NCI-H2029 treated with DMSO at 0.1 percent for 48 hours (cell line): ENCODE results near the gene NIPSNAP2.
"Not testable (repeated sequence)": the region's sequence is repeated elsewhere in the genome, so short reads cannot be mapped to it uniquely, and the experiment has no call there.

Experiments
- DNase-seq: peaks from one replicate; lab custom pipeline; 2025; lab: John Stamatoyannopoulos, UW

NIPSNAP2 gene

DNA sequence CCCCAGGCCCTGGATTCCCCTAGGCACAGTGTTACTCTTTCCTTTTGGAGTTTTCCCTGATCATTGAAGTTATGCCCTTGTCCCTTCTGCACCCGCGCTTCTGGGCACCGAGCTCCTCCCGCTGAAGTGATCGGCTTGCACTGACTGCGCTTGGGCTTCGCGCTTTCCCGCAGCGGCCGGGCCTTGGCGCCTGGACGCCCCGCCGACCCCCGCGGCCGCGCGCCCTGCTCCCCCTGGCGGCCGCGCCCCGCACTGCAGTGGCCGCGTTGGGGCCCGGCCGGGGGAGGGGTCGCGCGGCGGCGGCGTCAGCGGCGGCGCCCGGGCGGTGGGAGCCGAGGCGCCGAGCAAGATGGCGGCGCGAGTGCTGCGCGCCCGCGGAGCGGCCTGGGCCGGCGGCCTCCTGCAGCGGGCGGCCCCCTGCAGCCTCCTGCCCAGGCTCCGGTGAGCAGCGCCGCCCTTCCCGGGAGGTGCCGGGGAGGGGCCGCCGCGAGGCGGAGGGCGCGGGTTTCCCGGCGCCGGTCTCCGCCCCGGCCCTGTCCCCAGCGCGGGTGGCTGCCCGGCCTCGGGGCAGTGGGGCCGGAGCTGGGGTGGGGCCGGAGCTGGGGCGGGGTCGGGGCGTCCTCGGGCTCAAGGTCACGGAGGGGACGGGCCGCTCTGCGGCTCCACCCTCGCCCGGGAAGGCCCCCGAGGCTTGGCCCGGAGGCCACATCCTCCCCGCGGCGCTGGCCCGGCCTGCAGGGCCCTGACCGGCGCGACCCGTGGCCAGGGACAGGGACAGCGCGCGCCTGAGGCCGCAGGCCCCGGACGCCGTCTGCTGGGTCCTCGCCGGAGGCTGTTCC lies at the start of gene NIPSNAP2:
NIPSNAP2 (plus strand) TSS at position 325 of the 839 bp plus-strand sequence; CDS start at position 350, 25 bp downstream.
- peak; percentile 23 for DNase-seq

DNA sequence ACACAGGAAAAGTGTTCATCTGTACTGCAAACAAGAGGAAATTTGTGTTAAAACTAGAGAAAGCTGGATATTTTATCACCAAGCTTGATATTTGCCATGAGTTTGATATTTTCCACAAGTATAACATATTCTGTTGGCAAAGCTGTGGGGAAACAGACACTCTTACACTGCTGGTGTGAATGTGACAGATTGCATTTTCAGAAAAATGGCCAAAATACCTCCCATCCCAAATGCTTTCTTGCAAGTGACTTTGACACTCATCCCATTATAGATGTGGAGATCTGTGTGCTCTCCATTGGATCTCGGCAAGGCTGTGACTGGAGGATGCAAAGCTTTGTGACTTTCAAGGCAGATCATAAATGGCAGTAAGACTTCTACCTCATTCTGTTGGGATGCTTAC lies 46.6 kb upstream of the NIPSNAP2 start:
- no peak for DNase-seq

DNA sequence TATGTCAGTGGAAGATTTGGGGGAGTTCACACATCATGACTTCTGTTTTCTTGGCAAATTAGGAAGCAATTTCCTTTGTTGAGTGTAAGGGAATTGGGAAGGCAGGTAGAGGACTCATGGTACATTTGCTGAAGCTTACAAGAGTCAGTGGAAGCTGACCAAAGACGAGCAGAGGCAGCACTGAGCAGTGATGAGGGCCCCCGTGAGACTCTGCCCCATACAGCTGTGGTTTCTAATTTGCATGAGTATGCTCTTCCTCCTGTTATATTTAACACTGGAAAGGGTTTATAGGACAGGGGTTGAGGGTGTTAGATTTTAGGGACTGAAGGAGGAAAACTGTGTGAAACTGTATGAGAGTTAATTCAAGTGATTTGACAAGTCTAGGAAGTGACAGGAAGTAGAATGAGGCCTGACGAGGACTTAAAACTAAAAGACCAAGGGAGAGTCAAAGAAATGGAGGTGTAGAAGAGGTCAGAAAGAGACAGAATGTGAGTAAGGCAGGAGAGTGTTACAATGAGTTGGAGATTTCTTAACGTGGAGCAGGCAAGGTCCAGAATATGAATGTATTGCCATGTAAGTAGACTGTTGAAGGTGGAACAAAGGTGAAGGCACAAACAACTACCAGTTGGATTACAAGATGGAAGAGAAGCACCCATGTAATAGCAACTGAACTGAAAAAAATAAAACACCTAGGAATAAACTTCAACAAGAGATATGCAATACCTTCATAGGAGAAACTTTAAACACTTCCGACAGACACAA lies 36.2 kb upstream of the NIPSNAP2 start:
- no peak for DNase-seq

DNA sequence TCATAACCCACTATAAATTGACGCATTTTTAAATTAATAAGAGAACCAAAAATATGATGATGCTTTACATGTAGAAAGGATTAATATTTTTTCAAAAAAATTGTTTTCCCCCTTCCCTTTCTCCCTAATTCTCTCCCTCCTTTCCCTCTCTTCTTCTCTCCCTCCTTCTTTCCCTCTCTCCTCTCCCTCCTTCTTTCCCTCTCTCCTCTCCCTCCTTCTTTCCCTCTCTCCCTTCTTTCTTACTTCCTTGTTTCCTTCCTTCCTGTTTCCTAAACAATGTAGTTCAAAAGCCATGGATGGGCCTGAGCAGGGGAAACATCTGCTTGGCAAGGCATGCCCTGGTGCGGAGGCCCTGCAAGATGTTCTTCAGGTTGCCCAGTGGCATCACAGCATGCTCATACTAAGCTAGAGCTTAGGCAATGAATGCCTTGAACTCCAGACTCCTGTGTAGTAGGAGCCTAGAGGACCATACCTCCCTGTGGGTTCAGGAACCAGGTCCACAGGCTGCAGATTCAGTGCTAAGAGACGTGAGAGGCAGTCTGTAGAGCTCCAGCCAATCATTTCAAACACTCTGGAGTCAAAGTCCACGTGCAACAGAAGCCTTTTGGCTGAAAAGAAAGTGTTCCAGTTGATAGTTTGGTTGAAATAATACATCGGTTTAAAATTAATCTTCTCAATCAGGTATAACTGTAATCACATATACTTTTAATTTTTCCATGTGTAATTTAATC lies 32.8 kb upstream of the NIPSNAP2 start:
- no peak for DNase-seq

DNA sequence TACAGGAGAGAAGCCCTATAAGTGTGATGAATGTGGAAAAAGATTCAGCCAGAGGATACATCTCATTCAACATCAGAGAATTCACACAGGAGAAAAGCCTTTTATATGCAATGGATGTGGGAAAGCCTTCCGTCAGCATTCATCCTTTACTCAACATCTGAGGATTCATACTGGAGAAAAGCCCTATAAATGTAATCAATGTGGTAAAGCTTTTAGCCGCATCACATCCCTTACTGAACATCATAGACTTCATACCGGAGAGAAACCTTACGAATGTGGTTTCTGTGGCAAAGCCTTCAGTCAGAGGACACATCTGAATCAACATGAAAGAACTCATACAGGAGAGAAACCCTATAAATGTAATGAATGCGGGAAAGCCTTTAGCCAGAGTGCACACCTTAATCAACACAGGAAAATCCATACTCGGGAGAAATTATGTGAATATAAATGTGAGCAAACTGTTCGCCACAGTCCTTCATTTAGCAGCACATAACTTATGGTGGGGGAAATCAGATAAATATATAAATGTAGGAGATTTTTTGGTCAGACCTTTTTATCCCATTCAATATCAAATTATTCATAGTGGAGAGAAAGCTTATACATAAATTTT lies 24.8 kb upstream of the NIPSNAP2 start:
- no peak for DNase-seq

DNA sequence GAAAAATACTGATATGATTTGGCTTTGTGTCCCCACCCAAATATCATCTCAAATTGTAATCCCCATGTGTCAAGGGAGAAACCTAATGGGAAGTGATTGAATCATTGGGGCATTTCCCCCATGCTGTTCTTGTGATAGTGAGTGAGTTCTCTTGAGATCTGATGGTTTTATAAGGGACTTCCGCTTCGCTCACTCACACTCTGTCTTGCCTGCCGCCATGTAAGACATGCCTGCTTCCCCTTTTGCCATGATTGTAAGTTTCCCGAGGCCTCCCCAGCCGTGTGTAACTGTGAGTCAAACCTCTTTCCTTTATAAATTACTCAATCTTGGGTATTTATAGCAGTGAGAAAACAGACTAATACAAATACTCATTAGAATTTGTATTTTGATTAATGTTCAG lies 17.8 kb upstream of the NIPSNAP2 start:
- DNase-seq, result no peak

DNA sequence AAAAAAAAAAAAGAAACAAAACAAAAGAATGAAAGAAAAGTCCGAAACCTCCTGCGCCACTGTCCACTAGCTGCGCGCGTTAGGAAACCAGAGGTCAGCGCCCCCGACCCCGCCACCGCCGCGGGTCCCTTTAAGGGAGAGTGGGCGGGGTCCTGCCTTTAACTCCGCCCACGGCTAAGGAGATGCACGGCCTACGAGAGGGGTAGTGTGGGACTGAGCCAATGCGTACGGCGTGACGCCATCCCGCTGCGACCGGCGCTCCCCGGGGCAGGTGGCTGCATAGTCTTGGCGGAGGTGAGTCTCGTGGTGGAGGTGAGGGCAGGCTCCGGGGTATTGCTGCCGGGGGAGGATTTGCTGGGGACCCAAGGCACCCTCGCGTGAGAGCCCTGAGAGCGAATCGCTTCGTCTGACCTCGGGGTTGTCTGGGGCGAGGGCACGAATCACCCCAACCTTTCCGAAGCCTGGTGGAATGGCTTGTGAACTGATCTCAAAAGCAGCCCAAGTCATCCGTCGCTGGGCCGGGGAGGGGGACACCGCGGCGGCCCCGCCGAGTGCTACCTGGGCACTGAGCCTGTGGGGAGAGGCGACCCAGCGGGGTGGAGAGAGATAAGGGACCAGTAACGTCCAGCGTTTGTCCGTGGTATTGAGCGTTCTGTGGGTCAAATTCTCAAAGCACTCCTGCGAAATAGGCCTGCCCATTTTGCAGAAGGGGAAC lies 12.6 kb upstream of the NIPSNAP2 start, which contains the start of gene MRPS17:
MRPS17 (plus strand) TSS at position 241 of the 715 bp plus-strand sequence. CDS start 1,319 bp downstream, outside the sequence.
- peak; percentile 74 for DNase-seq

DNA sequence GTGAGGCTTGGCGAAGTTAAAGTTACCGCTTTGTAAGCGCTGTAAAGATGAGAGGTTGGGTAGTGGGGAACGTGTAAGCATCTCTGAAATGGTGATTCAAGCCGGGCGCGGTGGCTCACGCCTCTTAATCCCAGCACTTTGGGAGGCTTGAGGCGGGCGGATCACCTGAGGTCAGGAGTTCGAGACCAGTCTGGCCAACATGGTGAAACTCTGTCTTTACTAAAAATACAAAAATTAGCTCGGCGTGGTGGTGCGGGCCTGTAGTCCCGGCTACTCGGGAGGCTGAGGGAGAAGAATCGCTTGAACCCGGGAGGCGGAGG lies 12.1 kb upstream of the NIPSNAP2 start:
- not testable (repeated sequence) for DNase-seq

DNA sequence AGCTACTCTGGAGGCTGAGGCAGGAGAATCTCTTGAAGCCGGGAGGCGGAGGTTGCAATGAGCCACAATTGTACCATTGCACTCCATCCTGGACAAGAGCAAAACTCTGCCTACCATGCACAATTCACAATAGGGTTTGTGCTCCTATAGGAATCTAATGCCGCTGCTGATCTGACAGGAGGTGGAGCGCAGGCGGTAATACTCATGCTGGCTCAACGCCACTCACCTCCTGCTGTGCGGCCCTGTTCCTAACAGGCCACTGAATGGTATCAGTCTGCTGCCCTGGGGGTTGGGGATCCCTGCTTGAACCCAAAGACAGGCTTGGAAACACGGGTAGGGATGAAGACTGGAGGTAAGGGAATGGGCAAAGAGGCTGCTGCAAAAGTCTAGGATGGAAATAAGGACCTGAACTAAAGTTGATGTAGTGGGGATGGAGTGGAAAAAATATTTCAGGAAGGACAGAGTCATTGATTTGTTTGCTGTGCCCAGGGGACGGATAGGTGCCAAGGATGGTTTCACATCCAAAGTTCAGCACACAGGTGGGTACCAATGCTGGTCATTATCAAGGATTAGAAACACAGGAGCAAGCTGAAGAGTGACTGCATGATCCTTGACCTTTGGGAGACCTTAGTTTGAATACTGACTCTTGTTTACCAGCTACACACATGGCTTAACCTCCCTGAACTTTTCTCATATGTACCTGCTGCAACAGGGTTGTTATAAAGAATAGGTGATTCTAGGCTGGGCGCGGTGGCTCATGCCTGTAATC lies 10.5 kb upstream of the NIPSNAP2 start:
- no peak for DNase-seq

DNA sequence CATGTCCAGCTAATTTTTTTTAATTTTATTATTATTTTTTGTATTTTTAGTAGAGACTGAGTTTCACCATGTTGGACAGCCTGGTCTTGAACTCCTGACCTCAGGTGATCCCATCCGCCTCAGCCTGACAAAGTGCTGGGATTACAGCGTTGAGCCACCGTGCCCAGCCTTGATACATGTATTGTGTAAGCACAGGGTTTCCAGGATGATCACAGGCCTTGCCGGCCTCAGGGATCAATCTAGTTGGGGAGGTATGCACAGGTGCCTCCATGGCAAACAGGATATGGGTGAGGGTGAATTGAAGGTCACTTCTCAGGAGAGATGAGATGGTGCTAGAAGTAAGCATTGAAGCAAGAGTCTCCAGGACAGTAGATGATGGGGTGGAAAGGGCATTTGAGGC lies 7.2 kb upstream of the NIPSNAP2 start:
- DNase-seq, result no peak

DNA sequence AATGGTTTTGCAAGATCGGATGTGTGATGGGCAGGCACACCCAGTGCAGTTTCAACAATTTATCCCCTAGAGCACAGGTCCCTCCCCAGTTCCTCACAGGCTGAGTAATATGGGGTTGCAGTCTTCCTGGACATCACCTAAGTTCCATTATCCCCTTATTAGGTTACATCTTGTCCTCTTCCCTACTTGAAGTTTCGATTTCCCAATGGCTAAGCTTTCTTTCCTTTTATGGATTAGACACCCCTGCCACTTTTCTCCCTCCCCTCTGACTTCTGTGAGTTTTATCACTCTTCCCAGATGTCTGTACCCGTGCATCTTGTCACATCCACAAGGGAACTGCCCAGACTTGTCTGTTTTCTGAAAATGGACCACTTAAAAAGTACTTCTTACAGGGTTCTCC lies 2.4 kb upstream of the NIPSNAP2 start:
- DNase-seq, result no peak

DNA sequence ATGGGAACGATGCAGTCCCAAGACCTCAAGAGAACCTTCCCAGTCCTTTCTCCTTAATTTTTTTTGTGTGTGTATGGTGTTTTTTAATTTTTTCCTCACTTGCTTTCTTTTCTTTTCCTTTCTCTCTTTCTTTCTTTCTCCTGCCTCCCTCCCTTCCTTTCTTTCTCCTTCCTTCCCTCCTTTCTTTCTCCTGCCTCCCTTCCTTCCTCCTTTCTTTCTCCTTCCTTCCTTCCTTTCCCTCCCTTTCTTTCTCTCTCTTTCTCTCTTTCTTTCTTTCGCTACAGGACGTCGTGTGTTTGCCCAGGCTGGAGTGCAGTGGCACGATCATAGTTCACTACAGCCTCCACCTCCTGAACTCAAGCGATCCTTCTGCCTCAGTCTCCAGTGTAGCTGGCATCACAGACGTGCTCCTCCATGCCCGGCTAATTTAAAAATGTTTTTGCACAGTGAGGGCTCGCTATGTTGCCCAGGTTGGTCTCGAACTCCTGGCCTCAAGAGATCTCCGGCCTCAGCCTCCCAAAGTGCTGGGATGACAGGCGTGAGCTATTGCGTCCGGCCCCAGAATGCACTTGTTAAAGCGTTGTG lies 709 bp upstream of the NIPSNAP2 start:
- no peak for DNase-seq

DNA sequence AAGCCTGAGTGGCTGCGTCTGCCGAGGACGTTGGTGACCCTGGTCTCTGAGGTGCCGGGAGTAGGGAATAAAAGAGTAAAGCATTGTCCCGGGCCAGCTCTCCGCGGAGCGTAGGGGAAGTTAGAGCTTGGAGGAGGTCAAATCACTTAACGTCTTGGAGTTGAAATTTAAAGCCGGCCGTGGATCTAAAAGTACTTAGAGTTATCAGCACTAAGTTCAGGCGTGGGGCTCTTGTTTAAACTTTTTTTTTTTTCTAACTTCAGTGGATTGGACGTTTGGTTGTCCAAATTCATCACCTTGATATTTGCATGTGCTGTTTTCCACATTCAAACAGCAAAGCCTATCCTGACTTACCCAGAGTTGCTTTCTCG lies 700 bp downstream of the NIPSNAP2 start:
- DNase-seq, result no peak

DNA sequence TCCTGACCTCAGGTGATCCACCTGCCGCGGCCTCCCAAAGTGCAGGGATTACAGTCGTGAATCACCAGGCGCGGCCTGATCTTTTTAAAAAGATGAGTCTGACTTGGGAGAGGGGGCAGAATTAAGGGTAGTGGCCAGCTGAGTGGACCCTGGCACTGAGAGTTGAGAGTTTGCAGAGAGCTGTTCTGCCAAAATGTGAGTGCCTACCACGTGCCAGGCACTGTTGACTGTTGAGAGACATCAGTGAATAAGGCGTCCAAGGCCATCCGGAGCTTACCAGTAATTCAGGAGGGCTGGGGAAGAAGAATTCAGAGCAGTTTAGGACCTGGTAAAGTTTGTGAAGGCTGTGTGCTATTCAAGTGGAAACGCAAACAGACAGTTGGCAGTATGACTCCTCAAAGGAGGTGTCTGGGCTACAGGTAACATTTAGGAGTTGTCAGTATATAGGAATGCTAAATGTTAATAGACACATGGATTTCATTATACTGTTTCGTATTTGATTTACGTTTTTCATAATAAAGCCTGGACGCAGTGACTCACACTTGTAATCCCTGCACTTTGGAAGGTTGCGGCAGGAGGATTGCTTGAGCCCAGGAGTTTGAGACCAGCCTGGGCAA lies 1.5 kb downstream of the NIPSNAP2 start:
- peak; percentile 52 for DNase-seq

DNA sequence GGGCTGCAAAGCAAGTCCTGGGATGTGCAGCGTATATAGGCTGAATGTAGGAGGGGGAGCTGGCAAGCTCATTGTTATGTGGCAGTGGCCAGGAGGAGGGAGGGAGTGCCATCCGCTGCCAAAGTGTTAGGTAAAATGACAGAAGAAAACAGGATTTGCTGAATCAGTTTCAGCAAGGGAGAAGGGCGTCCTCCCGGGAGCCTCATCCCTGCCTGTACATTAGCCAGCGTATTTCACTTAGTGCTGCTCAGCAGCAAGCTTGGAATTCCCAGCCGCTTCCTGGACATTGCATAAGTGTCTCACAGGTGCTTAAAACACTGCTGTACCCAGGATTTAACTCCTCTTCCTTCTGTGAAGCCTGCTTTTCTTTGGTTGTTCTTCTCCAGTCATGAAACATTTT lies 2.5 kb downstream of the NIPSNAP2 start:
- no peak for DNase-seq

DNA sequence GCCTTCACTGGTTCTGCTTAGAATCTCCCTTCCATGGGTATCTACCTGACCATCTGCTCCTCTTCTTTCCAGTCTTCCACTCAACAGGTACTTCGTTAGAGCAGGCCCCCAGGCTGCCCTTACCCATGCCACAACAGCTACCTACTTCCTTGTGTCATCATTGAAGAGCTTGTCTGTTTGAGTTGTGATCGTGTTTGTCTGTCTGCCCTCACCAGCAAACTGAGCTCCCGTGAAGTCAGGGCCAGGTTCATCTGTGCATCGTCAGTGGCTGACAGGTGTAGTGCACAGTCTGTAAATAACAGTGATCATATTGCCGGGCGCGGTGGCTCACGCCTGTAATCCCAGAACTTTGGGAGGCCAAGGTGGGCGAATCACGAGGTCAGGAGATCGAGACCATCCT lies 5.0 kb downstream of the NIPSNAP2 start:
- peak; percentile 90 for DNase-seq

DNA sequence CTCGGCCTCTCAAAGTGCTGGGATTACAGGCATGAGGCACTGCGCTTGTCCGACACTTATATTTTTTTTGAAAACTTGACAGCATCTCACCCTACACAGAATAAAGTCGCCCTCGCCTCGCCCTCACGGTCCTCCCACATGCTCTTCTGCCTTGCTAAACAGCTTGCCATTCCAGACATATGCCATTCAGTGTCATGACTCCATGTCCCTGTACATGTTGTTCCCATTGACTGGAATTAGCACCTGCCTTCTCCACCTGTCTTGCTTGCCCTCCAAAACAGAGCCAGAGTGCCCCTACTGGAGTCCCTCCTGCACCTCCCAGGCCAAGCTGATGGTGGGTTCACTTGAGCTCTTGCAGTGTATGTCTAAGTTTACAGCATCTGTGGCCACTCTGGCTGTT lies 6.2 kb downstream of the NIPSNAP2 start:
- no peak for DNase-seq

DNA sequence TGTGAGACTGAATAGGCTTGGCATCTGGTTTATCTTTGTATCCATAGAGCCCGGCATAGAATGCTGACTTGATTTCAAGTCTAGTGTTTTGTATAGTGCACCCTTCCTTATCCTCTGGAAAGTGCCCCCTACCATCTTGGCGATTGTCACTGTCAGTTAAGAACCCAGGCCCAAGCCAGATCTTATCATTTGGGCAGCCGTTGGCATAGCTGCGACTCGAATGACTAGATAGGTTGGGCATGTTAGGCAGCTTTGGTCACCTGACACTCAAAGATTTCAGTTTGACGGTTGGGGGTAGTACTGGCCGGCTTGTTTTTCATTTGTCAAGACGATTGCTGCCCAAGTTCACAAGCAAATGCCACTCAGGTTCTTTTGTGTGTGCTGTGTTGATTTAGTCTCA lies 6.6 kb downstream of the NIPSNAP2 start:
- peak; percentile 61 for DNase-seq

DNA sequence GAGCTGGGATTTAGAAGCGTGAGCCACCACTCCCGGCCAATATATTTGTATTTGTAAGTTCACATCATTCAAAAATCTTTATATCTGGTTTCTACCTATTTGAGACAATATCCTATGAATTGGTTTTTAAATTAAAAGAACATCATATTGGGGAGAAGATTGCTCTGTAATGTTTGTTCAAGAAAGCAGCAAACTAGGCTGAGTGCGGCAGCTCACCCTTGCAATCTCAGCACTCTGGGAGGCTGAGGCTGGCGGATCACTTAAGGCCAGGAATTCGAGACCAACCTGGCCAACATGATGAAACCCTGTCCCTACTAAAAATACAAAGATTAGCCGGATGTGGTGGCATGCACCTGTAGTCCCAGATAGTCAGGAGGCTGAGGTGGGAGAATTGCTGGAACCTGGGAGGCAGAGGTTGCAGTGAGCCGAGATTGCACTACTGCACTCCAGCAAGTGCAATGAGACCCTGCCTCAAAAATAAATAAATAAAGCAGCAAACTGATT lies 9.4 kb downstream of the NIPSNAP2 start:
- DNase-seq, result no peak
